HG03575 (cell line): ENCODE results near the gene SLC11A1.

Experiments used
- ATAC-seq: cut with Tn5 transposase; IDR thresholded peaks from one replicate; pipeline ENCODE4 v1.9.1; 2021; ENCODE audit not compliant: unreplicated experiment, insufficient number of reproducible peaks, low FRiP score; ENCODE audit errors: extremely low read depth

SLC11A1 gene

GRCh38 chr2:218363736-218364135 lies 18.3 kb upstream of the SLC11A1 start:
- ATAC-seq, result no peak

- ATAC-seq, result no peak
These were observed 17.9 kb upstream of the SLC11A1 start for GRCh38 chr2:218364196-218364595.

- no peak for ATAC-seq
These were observed 15.3 kb upstream of the SLC11A1 start for GRCh38 chr2:218366621-218367414.

GRCh38 chr2:218367415-218368149 lies 14.5 kb upstream of the SLC11A1 start:
- ATAC-seq, result no peak

GRCh38 chr2:218368150-218368528 lies 13.9 kb upstream of the SLC11A1 start:
- no peak for ATAC-seq

GRCh38 chr2:218368621-218369153 lies 13.4 kb upstream of the SLC11A1 start:
- ATAC-seq, result no peak

- no peak for ATAC-seq
These were observed 12.7 kb upstream of the SLC11A1 start for GRCh38 chr2:218369330-218369729.

GRCh38 chr2:218370410-218371063 lies 11.5 kb upstream of the SLC11A1 start:
- ATAC-seq, result no peak

GRCh38 chr2:218371983-218372350 lies 10.1 kb upstream of the SLC11A1 start:
- ATAC-seq, result no peak

- ATAC-seq, result no peak
These were observed 7.3 kb upstream of the SLC11A1 start for GRCh38 chr2:218374795-218375194.

GRCh38 chr2:218375212-218375611 lies 6.9 kb upstream of the SLC11A1 start:
- no peak for ATAC-seq

- ATAC-seq, result no peak
These were observed 4.0 kb upstream of the SLC11A1 start for GRCh38 chr2:218378053-218378452.

GRCh38 chr2:218382785-218383184 lies 712 bp downstream of the SLC11A1 start:
- ATAC-seq, result no peak

GRCh38 chr2:218383892-218384519 lies 1.9 kb downstream of the SLC11A1 start:
- ATAC-seq, result no peak

- no peak for ATAC-seq
These were observed 2.9 kb downstream of the SLC11A1 start for GRCh38 chr2:218384975-218385374.

GRCh38 chr2:218386505-218387368 lies 4.7 kb downstream of the SLC11A1 start:
- ATAC-seq, result no peak

GRCh38 chr2:218387369-218388194 lies 5.5 kb downstream of the SLC11A1 start:
- ATAC-seq, result no peak
